Ectodermal cell (in vitro differentiated cells): ENCODE data around the gene ALDH1L1. TPM values are rescaled to one million over a fixed set of nuclear protein-coding genes. Genes with fewer than 3 reads are reported as not detected.
A peak's percentile ranks its signal among the peaks of the same experiment; 100 is the strongest.

ENCODE experiments used
- H3K27ac ChIP-seq: 2 replicates; pipeline ENCODE4 v1.7.0; 2013; ENCODE audit warnings: mild to moderate bottlenecking, low read depth, low read length; ENCODE audit not compliant: insufficient read depth, poor library complexity, severe bottlenecking
- H3K27me3 ChIP-seq: 2 replicates; pipeline ENCODE4 v1.7.0; 2013; ENCODE audit warnings: mild to moderate bottlenecking, low read length; ENCODE audit not compliant: insufficient read depth, control insufficient read depth, poor library complexity, severe bottlenecking
- H3K36me3 ChIP-seq: one replicate; pipeline ENCODE4 v1.7.0; 2013; ENCODE audit warnings: low read length; ENCODE audit not compliant: control insufficient read depth, insufficient read depth
- H3K4me1 ChIP-seq: one replicate; pipeline ENCODE4 v1.7.0; 2013; ENCODE audit warnings: low read length; ENCODE audit not compliant: control insufficient read depth, insufficient read depth
- H3K4me3 ChIP-seq: 2 replicates; pipeline ENCODE4 v1.7.0; 2013; ENCODE audit warnings: low read depth, low read length, control low read depth; ENCODE audit not compliant: insufficient read depth
- H3K9me3 ChIP-seq: 2 replicates; pipeline ENCODE4 v1.7.0; 2013; ENCODE audit warnings: mild to moderate bottlenecking, low read length, moderate library complexity; ENCODE audit not compliant: control insufficient read depth
- WGBS, 2 experiments: methylation state at CpG; one replicate each; pipeline ENCODE4 v1.1.7; 2013; ENCODE audit warnings: missing lambda C conversion rate in 2 of 2; 5-methylcytosine and 5-hydroxymethylcytosine counted together
- polyA plus RNA-seq, 4 experiments: library from polyadenylated mRNA; stranded (reverse); fragments of 50-300 nt; gene quantifications; one replicate each; pipeline ENCODE4 v1.2.3, GENCODE V29; 2013

The ALDH1L1 gene
- 0.22 TPM for polyA plus RNA-seq (2013, experiment 1 of 4)
- 0.18 TPM for polyA plus RNA-seq (2013, experiment 2 of 4)
- not detected for polyA plus RNA-seq (2013, experiment 3 of 4)
- polyA plus RNA-seq (2013, experiment 4 of 4): 0.28 TPM

DNA sequence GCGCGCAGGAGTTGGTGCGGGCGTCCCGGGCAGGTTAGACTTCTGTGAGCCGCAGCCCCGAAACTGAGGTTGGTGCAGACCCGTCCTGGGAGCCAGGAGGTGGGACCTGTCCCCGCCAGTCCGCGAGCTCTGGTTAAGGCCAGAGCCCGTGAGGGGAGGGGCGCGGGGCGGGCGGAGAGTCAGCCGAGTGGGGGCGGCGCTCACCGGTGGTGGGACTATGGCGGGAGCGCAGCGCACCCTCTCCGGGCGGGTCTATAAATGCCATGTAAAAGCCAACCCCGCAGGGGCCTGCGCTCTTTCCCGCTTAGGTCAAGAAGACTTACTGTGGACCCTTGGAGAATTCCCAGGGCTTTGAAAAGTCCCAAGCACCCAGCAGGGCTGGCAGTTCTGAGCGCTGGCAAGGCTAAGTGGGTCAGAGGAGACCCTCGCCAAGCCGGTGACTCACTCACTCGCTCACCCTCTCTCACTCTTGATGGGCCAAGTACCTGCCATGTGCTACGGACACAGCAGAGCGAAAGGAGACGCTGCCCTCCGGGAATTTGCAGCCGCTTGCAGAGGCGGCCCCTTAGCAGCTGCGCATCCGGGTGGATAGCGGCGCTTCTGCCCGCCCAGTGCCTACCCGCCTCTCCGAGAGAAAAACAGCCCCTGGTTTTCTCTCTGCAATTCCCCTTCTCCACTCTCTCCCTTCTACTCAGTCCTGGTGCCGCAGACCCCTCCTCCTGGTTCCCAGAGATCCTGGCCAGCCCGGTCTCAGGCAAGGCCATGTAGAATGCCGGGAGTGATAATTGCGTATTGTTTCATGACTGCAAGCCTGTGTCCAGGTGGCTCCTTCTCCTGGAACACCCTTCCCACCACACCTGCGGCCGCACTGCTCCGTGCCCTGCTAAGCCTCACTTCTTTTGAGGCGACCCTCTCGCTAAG is at the start of gene ALDH1L1:
Gene ALDH1L1, minus strand, starts transcription at position 110 of the 921 bp plus-strand sequence. CDS start 19,607 bp downstream, outside the sequence.
- Histone ChIP-seq H3K4me1 (peaks cover 7% of the 10 kb centered on the region), H3K36me3 (no peaks in the 10 kb centered on the region), H3K4me3 (peak within 1 kb of the TSS; percentile 20), H3K27me3 (peaks cover 50% of the 10 kb centered on the region), H3K27ac (no peak within 1 kb of the TSS), H3K9me3 (no peaks in the 10 kb centered on the region)
- 8 to 9% methylated on average over 54 of the region's 54 CpGs for WGBS, 2 experiments

GRCh38 chr3:126226374-126226773 is 46.0 kb upstream of the ALDH1L1 start:
- Histone ChIP-seq H3K4me3 (no peak overlapping the region), H3K27me3 (no peaks in the 10 kb centered on the region), H3K27ac (no peak overlapping the region), H3K36me3 (no peaks in the 10 kb centered on the region), H3K4me1 (no peaks in the 10 kb centered on the region), H3K9me3 (no peaks in the 10 kb centered on the region)
- WGBS, 2 experiments: 14% methylated on average over 1 of the region's 1 CpG; no CpG with 5 or more reads in 1 of the 2 experiments

DNA sequence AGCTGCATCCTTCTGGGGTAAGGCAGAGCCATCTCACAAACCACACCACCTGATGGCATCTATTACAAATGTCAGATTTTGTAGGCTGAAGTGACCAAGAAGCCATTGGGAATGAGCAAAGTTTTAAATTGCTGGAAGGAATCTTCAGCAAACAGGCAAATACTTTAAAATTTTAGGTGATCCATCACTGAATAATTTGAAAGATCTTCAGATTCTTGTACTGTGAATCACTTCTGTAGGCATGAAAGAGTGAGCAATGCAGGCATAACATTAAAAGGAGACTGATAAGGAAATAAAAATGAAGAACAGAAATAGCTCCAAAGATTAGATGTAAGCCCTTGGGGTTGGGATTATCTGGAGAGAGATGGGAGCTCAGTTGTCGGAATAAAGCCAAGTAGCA is 36.0 kb upstream of the ALDH1L1 start:
- Histone ChIP-seq H3K27me3 (peaks cover 7% of the 10 kb centered on the region), H3K36me3 (no peaks in the 10 kb centered on the region), H3K4me3 (no peak overlapping the region), H3K27ac (no peak overlapping the region), H3K9me3 (no peaks in the 10 kb centered on the region), H3K4me1 (no peaks in the 10 kb centered on the region)
- 91 to 100% methylated on average over 1 of the region's 1 CpG for WGBS, 2 experiments

GRCh38 chr3:126213379-126214028 is 33.1 kb upstream of the ALDH1L1 start:
- Histone ChIP-seq H3K9me3 (no peaks in the 10 kb centered on the region), H3K27ac (no peak overlapping the region), H3K36me3 (no peaks in the 10 kb centered on the region), H3K27me3 (peaks cover 7% of the 10 kb centered on the region), H3K4me3 (peak overlapping the region; percentile 36), H3K4me1 (no peaks in the 10 kb centered on the region)
- 32% methylated on average over 50 of the region's 50 CpGs for WGBS, 2 experiments

DNA sequence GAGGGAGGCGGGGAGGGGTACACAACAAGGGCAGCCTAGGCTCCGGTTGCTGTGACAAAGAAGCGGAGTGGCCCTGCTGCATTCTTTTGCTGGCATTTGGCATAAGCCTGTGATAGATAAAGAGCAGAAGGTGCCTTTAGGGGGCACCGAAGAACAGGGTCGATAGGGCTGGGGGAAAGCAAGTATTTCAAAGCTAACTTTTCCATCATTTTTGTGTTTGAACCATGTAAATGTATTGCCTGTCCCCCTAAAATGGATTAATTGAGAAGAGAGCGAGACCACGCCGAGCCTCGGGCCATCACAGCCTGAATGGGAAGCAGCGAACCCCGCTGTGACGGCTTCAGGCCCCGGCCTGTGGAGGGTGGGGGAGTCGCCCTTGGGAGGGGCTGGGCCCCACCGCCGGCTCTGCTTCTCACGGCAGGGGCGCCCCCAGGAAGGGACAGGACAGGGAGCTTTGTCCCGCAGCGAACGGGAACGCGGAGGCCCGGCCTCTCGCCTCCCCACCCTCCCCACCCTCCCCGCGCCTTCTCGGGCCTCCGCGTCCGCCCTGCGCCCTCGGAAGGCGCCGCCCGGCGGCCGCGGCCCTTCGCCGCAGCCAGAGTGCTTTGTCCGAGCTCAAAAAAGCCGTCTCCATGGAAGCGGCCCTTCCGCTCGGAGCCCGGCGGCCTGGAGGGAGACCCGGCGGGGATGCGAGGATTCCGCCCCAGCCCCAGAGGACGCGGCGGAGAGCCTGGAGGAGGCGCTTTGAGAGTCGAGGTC is 32.4 kb upstream of the ALDH1L1 start:
- H3K4me1 ChIP-seq: no peaks in the 10 kb centered on the region
- no peaks in the 10 kb centered on the region for H3K36me3 ChIP-seq
- 1% methylated on average over 57 of the region's 57 CpGs for WGBS, 2 experiments
- H3K27me3 ChIP-seq: peaks cover 7% of the 10 kb centered on the region
- peak overlapping the region; percentile 78 for H3K27ac ChIP-seq
- H3K4me3 ChIP-seq: peak overlapping the region; percentile 36
- no peaks in the 10 kb centered on the region for H3K9me3 ChIP-seq

DNA sequence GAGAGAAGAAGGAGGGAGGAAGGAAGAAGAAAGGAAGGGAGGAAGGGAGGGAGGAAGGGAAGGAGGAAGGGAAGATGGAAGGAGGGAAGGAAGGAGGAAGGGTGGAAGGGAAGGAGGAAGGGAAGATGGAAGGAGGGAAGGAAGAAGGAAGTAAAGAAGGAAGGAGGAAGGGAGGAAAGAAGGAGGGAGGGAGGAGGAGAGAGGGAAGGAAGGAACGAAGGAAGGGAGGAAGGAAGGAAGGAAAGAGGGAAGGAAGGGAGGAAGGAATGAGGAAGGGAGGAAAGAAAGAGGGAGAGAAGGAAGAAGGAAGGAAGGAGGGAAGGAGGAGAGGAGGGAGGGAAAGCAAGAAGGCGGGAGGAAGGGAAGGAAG is 31.8 kb upstream of the ALDH1L1 start:
- Histone ChIP-seq H3K9me3 (no peaks in the 10 kb centered on the region), H3K27me3 (peaks cover 7% of the 10 kb centered on the region), H3K4me1 (no peaks in the 10 kb centered on the region), H3K36me3 (no peaks in the 10 kb centered on the region), H3K27ac (peak overlapping the region; percentile 78), H3K4me3 (no peak overlapping the region)
- 41 to 47% methylated on average over 2 of the region's 2 CpGs for WGBS, 2 experiments

GRCh38 chr3:126211569-126211968 is 31.2 kb upstream of the ALDH1L1 start:
- no peak overlapping the region for H3K27ac ChIP-seq
- H3K27me3 ChIP-seq: peaks cover 7% of the 10 kb centered on the region
- 91 to 96% methylated on average over 7 of the region's 7 CpGs for WGBS, 2 experiments
- no peak overlapping the region for H3K4me3 ChIP-seq
- no peaks in the 10 kb centered on the region for H3K4me1 ChIP-seq
- no peaks in the 10 kb centered on the region for H3K9me3 ChIP-seq
- no peaks in the 10 kb centered on the region for H3K36me3 ChIP-seq

DNA sequence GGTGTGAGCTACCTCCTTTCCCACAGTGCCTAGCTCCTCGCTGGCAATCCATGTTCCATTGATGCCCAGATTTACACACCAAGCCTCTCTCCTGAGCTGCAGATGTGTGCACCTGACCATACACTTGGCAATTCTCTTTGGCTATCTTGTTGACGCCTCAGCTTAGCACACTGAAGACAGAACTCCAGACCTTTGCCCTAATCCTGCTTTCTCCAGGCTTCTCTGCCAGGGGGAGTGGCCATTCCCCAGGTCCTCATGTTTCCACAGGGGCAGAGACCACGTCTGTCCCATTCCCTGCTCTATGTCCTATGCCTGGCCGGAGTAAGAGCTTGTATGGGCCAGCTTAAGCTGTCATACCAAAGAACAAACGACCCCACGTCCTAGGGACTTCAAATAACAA is 30.2 kb upstream of the ALDH1L1 start:
- no peaks in the 10 kb centered on the region for H3K4me1 ChIP-seq
- WGBS, 2 experiments: 81 to 84% methylated on average over 6 of the region's 6 CpGs
- peaks cover 7% of the 10 kb centered on the region for H3K27me3 ChIP-seq
- H3K36me3 ChIP-seq: no peaks in the 10 kb centered on the region
- no peak overlapping the region for H3K27ac ChIP-seq
- no peaks in the 10 kb centered on the region for H3K9me3 ChIP-seq
- H3K4me3 ChIP-seq: no peak overlapping the region

DNA sequence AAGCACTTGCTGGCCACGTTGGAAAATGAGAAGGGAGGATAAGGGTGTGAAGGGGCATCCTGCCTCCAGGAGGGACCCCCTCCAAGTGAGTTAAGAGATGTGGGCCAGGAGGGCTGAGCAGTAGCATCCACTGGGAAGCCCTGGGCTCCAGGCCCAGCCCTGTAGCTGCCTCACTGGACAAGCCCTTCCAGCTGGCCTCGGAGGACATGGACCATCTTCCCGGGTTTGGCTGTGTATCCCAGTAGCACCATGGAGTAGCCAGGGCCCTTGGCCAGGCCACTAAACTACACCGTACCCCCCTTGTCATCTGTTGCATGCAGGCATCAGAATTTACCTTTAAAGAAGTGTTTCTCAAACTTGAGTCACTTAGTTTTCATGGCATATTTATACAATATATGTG is 29.4 kb upstream of the ALDH1L1 start:
- no peaks in the 10 kb centered on the region for H3K9me3 ChIP-seq
- H3K36me3 ChIP-seq: no peaks in the 10 kb centered on the region
- WGBS, 2 experiments: 92 to 95% methylated on average over 4 of the region's 4 CpGs
- H3K27ac ChIP-seq: no peak overlapping the region
- no peaks in the 10 kb centered on the region for H3K4me1 ChIP-seq
- H3K4me3 ChIP-seq: no peak overlapping the region
- H3K27me3 ChIP-seq: peaks cover 7% of the 10 kb centered on the region
